ENCODE measurements around the gene EHD3. TPM values are rescaled to one million over a fixed set of nuclear protein-coding genes. Genes with fewer than 3 reads are reported as not detected.

EHD3 gene
- total and polyA plus RNA-seq, 4 donors = 7.2 to 20.2 (median 13.2) TPM

GRCh38 chr2:31314761-31315160 lies 80.8 kb downstream of the EHD3 start:
- Histone ChIP-seq H3K4me1 (ENCODE audit: control insufficient read depth in 4 of 4, insufficient read depth in 4 of 4, low read length in 3 of 4) (no peaks in the 10 kb centered on the region), H3K9me3 (ENCODE audit: control insufficient read depth in 4 of 4, low read length in 3 of 4) (peaks cover 0 to 2% (median 0%) of the 10 kb centered on the region in 4 donors), H3K36me3 (ENCODE audit: control insufficient read depth in 4 of 4, insufficient read depth in 3 of 4, low read depth in 1 of 4, low read length in 3 of 4) (no peaks in the 10 kb centered on the region), H3K9ac (ENCODE audit: low read depth in 1 of 2, low read length in 2 of 2) (no peak overlapping the region), H3K4me3 (ENCODE audit: low read depth in 1 of 3, low read length in 3 of 3) (peak overlapping the region in 1 of 3 donors; percentile 42), H3K27me3 (ENCODE audit: control insufficient read depth in 4 of 4, insufficient read depth in 4 of 4, low read length in 3 of 4) (no peaks in the 10 kb centered on the region), H3K27ac (ENCODE audit: low read depth in 1 of 2, low read length in 2 of 2) (no peak overlapping the region)
- DNase-seq (ENCODE audit: low spot score) = no peak
- no peak for TF ChIP-seq RXRA (IDR thresholded peaks at IDR 0.05)
- no peak for TF ChIP-seq GABPA (IDR thresholded peaks at IDR 0.05 in 1 of 2, conservative IDR thresholded peaks at IDR 0.05 in 1 of 2)
- no peak for TF ChIP-seq SP1 (IDR thresholded peaks at IDR 0.05)
- no peak for TF ChIP-seq YY1 (IDR thresholded peaks at IDR 0.05)
- TF ChIP-seq MAX (IDR thresholded peaks at IDR 0.05) = no peak
- no peak for TF ChIP-seq FOXA1 (IDR thresholded peaks at IDR 0.05)
- TF ChIP-seq REST (IDR thresholded peaks at IDR 0.05) = no peak
- TF ChIP-seq JUND (IDR thresholded peaks at IDR 0.05) = no peak
- no peak for TF ChIP-seq ZBTB33 (IDR thresholded peaks at IDR 0.05)
- WGBS = 95% methylated on average over 2 of the region's 2 CpGs

GRCh38 chr2:31317396-31317795 lies 83.4 kb downstream of the EHD3 start:
- no peak for TF ChIP-seq ATF3 (IDR thresholded peaks at IDR 0.05)
- TF ChIP-seq TAF1 (conservative IDR thresholded peaks at IDR 0.05) = no peak
- TF ChIP-seq CTCF (IDR thresholded peaks at IDR 0.05; ENCODE audit: low read depth, low read length, missing input control) = no peak
- TF ChIP-seq RAD21 (IDR thresholded peaks at IDR 0.05) = no peak
- no peak for TF ChIP-seq HNF4G (IDR thresholded peaks at IDR 0.05)
- no peak for TF ChIP-seq SP1 (IDR thresholded peaks at IDR 0.05)
- TF ChIP-seq ZBTB33 (IDR thresholded peaks at IDR 0.05) = no peak
- TF ChIP-seq FOXA1 (IDR thresholded peaks at IDR 0.05) = no peak
- Histone ChIP-seq H3K4me1 (ENCODE audit: control insufficient read depth in 4 of 4, insufficient read depth in 4 of 4, low read length in 3 of 4) (no peaks in the 10 kb centered on the region), H3K4me3 (ENCODE audit: low read depth in 1 of 3, low read length in 3 of 3) (no peak overlapping the region), H3K9me3 (ENCODE audit: control insufficient read depth in 4 of 4, low read length in 3 of 4) (no peaks in the 10 kb centered on the region), H3K27me3 (ENCODE audit: control insufficient read depth in 4 of 4, insufficient read depth in 4 of 4, low read length in 3 of 4) (no peaks in the 10 kb centered on the region), H3K36me3 (ENCODE audit: control insufficient read depth in 4 of 4, insufficient read depth in 3 of 4, low read depth in 1 of 4, low read length in 3 of 4) (no peaks in the 10 kb centered on the region), H3K9ac (ENCODE audit: low read depth in 1 of 2, low read length in 2 of 2) (no peak overlapping the region), H3K27ac (ENCODE audit: low read depth in 1 of 2, low read length in 2 of 2) (no peak overlapping the region)
- WGBS = 54% methylated on average over 3 of the region's 3 CpGs
- DNase-seq (ENCODE audit: low spot score) = peak; percentile 1
